IMR-90 (cell line): Measurements from ENCODE around the gene CDC42BPG. TPM values are rescaled to one million over a fixed set of nuclear protein-coding genes. Genes with fewer than 3 reads are reported as not detected.

Source experiments
- ATAC-seq: fragments of 200-7000 bp; cut with Tn5 transposase; 2 replicates; pipeline ENCODE4 v1.9.1; 2020; ENCODE audit warnings: low read depth, mild to moderate bottlenecking, moderate library complexity
- BruUV-seq: library from RNA; stranded (reverse); fragments of 400-500 nt; replicated peaks from 2 replicates; lab custom pipeline; 2021; lab: Mats Ljungman, UMichigan
- CTCF ChIA-PET: fragments of 300-600 bp; formaldehyde crosslinking; extraction: SDS; loops from one replicate; lab custom pipeline; 2021; ENCODE audit warnings: antibody characterized with exemption; lab: Yijun Ruan, JAX
- POLR2A ChIA-PET: fragments of 300-600 bp; sonication (Branson Sonifier 250); formaldehyde crosslinking; loops from one replicate; lab custom pipeline; 2022; ENCODE audit warnings: antibody characterized with exemption; ENCODE audit not compliant: unreplicated experiment; lab: Charles Lee
- DNase-seq: peaks from one replicate; pipeline ENCODE4 v3.0.0; 2013
- H2AFZ ChIP-seq: replicated peaks from 2 replicates; pipeline ENCODE3; 2013; ENCODE audit warnings: low read length, mild to moderate bottlenecking; ENCODE audit not compliant: poor library complexity
- H2AK5ac ChIP-seq: 2 replicates; pipeline ENCODE4 v1.6.1; 2013; ENCODE audit warnings: low read depth, low read length, inconsistent platforms
- H2AK9ac ChIP-seq: replicated peaks from 2 replicates; pipeline ENCODE3; 2013; ENCODE audit warnings: mild to moderate bottlenecking, low read depth, low read length, moderate library complexity; ENCODE audit not compliant: poor library complexity
- H2BK120ac ChIP-seq: 2 replicates; pipeline ENCODE4 v1.6.1; 2013; ENCODE audit warnings: low read depth, low read length, inconsistent platforms
- H2BK15ac ChIP-seq: 3 replicates; pipeline ENCODE4 v1.6.1; 2013; ENCODE audit warnings: low read depth, low read length, inconsistent platforms
- H2BK20ac ChIP-seq: 2 replicates; pipeline ENCODE4 v1.6.1; 2013; ENCODE audit warnings: low read depth, mild to moderate bottlenecking, inconsistent platforms, low read length, moderate library complexity
- H2BK5ac ChIP-seq: 2 replicates; pipeline ENCODE4 v1.6.1; 2013; ENCODE audit warnings: mild to moderate bottlenecking, low read depth, low read length, inconsistent platforms; ENCODE audit not compliant: poor library complexity, severe bottlenecking
- H3K14ac ChIP-seq: replicated peaks from 2 replicates; pipeline ENCODE4 v1.6.1; 2013; ENCODE audit warnings: low read depth, low read length, inconsistent platforms
- H3K18ac ChIP-seq: 2 replicates; pipeline ENCODE4 v1.6.1; 2013; ENCODE audit warnings: low read depth, low read length, control low read depth
- H3K23ac ChIP-seq: 2 replicates; pipeline ENCODE4 v1.6.1; 2013; ENCODE audit warnings: low read depth, low read length, inconsistent platforms
- H3K27ac ChIP-seq: 2 replicates; pipeline ENCODE4 v1.5.1; 2013; ENCODE audit warnings: mild to moderate bottlenecking, control low read depth, low read length; ENCODE audit not compliant: insufficient read depth
- H3K27me3 ChIP-seq: 2 replicates; pipeline ENCODE4 v1.6.1; 2013; ENCODE audit warnings: low read length; ENCODE audit not compliant: control insufficient read depth, insufficient read depth
- H3K36me3 ChIP-seq: 2 replicates; pipeline ENCODE4 v1.6.1; 2013; ENCODE audit warnings: low read length, mixed read lengths; ENCODE audit not compliant: control insufficient read depth, insufficient read depth
- H3K4ac ChIP-seq: 2 replicates; pipeline ENCODE4 v1.6.1; 2013; ENCODE audit warnings: low read depth, low read length, inconsistent platforms
- H3K4me1 ChIP-seq: 2 replicates; pipeline ENCODE4 v1.6.1; 2013; ENCODE audit warnings: low read length, mixed read lengths; ENCODE audit not compliant: control insufficient read depth, insufficient read depth
- H3K4me2 ChIP-seq: 2 replicates; pipeline ENCODE4 v1.6.1; 2013; ENCODE audit warnings: low read depth, mild to moderate bottlenecking, control low read depth, low read length, moderate library complexity
- H3K4me3 ChIP-seq: 2 replicates; pipeline ENCODE4 v1.5.1; 2013; ENCODE audit warnings: low read depth, mild to moderate bottlenecking, control low read depth, low read length, moderate library complexity; ENCODE audit not compliant: insufficient read depth
- H3K56ac ChIP-seq: 2 replicates; pipeline ENCODE4 v1.6.1; 2013; ENCODE audit warnings: low read length, inconsistent platforms; ENCODE audit not compliant: insufficient read depth; ENCODE audit errors: extremely low read depth
- H3K79me1 ChIP-seq, 2 experiments: 2 replicates each; pipeline ENCODE4 v1.6.1; 2013; ENCODE audit warnings: low read length in 2 of 2, inconsistent platforms in 1 of 2, low read depth in 1 of 2
- H3K9ac ChIP-seq: 2 replicates; pipeline ENCODE4 v1.6.1; 2013; ENCODE audit warnings: low read depth, low read length, control low read depth
- H3K9me1 ChIP-seq: 2 replicates; pipeline ENCODE4 v1.6.1; 2013; ENCODE audit warnings: low read length, inconsistent platforms; ENCODE audit not compliant: insufficient read depth
- H3K9me3 ChIP-seq: 2 replicates; pipeline ENCODE4 v1.6.1; 2013; ENCODE audit warnings: low read length; ENCODE audit not compliant: control insufficient read depth, insufficient read depth
- H4K20me1 ChIP-seq: 2 replicates; pipeline ENCODE4 v1.6.1; 2013; ENCODE audit warnings: low read length, inconsistent platforms; ENCODE audit not compliant: insufficient read depth
- H4K5ac ChIP-seq: 2 replicates; pipeline ENCODE4 v1.6.1; 2013; ENCODE audit warnings: mild to moderate bottlenecking, low read depth, low read length, control low read depth
- H4K8ac ChIP-seq, 2 experiments: 2 replicates each; pipeline ENCODE4 v1.6.1; 2013; ENCODE audit warnings: low read depth in 2 of 2, low read length in 2 of 2, control low read depth in 1 of 2, inconsistent platforms in 1 of 2
- H4K91ac ChIP-seq: 2 replicates; pipeline ENCODE4 v1.6.1; 2013; ENCODE audit warnings: low read depth, low read length, inconsistent platforms; ENCODE audit not compliant: insufficient read depth
- BHLHE40 ChIP-seq: fragments of 150-350 bp; IDR thresholded peaks from 2 replicates; pipeline ENCODE4 v1.6.1; 2016; ENCODE audit warnings: mild to moderate bottlenecking, low read depth, low read length
- CHD1 ChIP-seq: IDR thresholded peaks from 2 replicates; pipeline ENCODE4 v1.6.1; 2012; ENCODE audit warnings: low read depth, low read length, improper control_type of control experiment
- CTCF ChIP-seq: conservative IDR thresholded peaks from 2 replicates; pipeline ENCODE4 v1.5.1; 2012; ENCODE audit warnings: mild to moderate bottlenecking, low read depth, low read length, improper control_type of control experiment
- ELK1 ChIP-seq: fragments of 150-350 bp; IDR thresholded peaks from 2 replicates; pipeline ENCODE4 v1.6.1; 2016; ENCODE audit warnings: low read depth, mild to moderate bottlenecking, low read length, moderate library complexity, borderline replicate concordance
- FOS ChIP-seq: fragments of 150-350 bp; IDR thresholded peaks from 2 replicates; pipeline ENCODE4 v1.6.1; 2016; ENCODE audit warnings: low read depth, low read length
- MAFK ChIP-seq: IDR thresholded peaks from 2 replicates; pipeline ENCODE4 v1.6.1; 2012; ENCODE audit warnings: low read depth, low read length, improper control_type of control experiment
- MAZ ChIP-seq: IDR thresholded peaks from 2 replicates; pipeline ENCODE4 v1.6.1; 2012; ENCODE audit warnings: low read depth, mild to moderate bottlenecking, low read length, improper control_type of control experiment, moderate library complexity, borderline replicate concordance
- MXI1 ChIP-seq: IDR thresholded peaks from 2 replicates; pipeline ENCODE4 v1.6.1; 2012; ENCODE audit warnings: low read depth, mild to moderate bottlenecking, low read length, moderate library complexity, borderline replicate concordance
- NFE2L2 ChIP-seq: fragments of 150-350 bp; IDR thresholded peaks from 2 replicates; pipeline ENCODE4 v1.6.1; 2016; ENCODE audit warnings: low read depth, mild to moderate bottlenecking, low read length
- POLR2A ChIP-seq: IDR thresholded peaks from 2 replicates; pipeline ENCODE4 v1.6.1; 2012; ENCODE audit warnings: mild to moderate bottlenecking, low read depth, low read length
- RAD21 ChIP-seq: IDR thresholded peaks from 2 replicates; pipeline ENCODE4 v1.6.1; 2012; ENCODE audit warnings: low read length, improper control_type of control experiment
- RCOR1 ChIP-seq: IDR thresholded peaks from 2 replicates; pipeline ENCODE4 v1.6.1; 2012; ENCODE audit warnings: mild to moderate bottlenecking, low read length, improper control_type of control experiment; ENCODE audit not compliant: insufficient replicate concordance
- RFX5 ChIP-seq: IDR thresholded peaks from 2 replicates; pipeline ENCODE4 v1.8.0; 2012; ENCODE audit warnings: low read depth, mild to moderate bottlenecking, low read length, moderate library complexity
- SMC3 ChIP-seq: fragments of 150-350 bp; IDR thresholded peaks from 2 replicates; pipeline ENCODE4 v1.6.1; 2016; ENCODE audit warnings: low read depth, mild to moderate bottlenecking, antibody characterized with exemption, low read length, moderate library complexity
- USF2 ChIP-seq: fragments of 150-350 bp; IDR thresholded peaks from 2 replicates; pipeline ENCODE4 v1.6.1; 2017; ENCODE audit warnings: mild to moderate bottlenecking, antibody characterized with exemption, low read length, low read depth
- WGBS, 2 experiments: methylation state at CpG; one replicate each; pipeline versions ENCODE4 v1.1.5 to v1.1.7; 2013; ENCODE audit warnings: missing lambda C conversion rate in 2 of 2; ENCODE audit not compliant: insufficient read length in 1 of 2; ENCODE audit errors: extremely low coverage in 2 of 2; 5-methylcytosine and 5-hydroxymethylcytosine counted together
- dilution Hi-C: fragments of 300-500 bp; cut with HindIII; formaldehyde crosslinking; loops from one replicate; pipeline ENCODE4 v1.14.3; 2018; ENCODE audit warnings: low sequenced_read_pairs; ENCODE audit not compliant: unreplicated experiment
- in situ Hi-C: fragments of 300-500 bp; cut with MboI; formaldehyde crosslinking; loops from 3 replicates; pipeline ENCODE4 v1.14.3; 2019; ENCODE audit warnings: low sequenced_read_pairs, inconsistent platforms, mixed read lengths
- intact Hi-C: fragments of 100-400 bp; cut with micrococcal nuclease; formaldehyde crosslinking; loops from 2 replicates; pipeline ENCODE4 v1.10.0; 2022
- polyA plus RNA-seq, 3 experiments: library from polyadenylated mRNA; depleted of rRNA; stranded (reverse); fragments of >200 nt; gene quantifications; 2 replicates each; pipeline ENCODE4 v1.2.3, GENCODE V29; 2012; ENCODE audit warnings: low replicate concordance in 1 of 3
- total RNA-seq: library from RNA; depleted of rRNA; stranded (reverse); fragments of >200 nt; gene quantifications from 2 replicates; pipeline ENCODE4 v1.2.3, GENCODE V29; 2012

The CDC42BPG gene
- total and polyA plus RNA-seq, 2 of the 4 experiments (the other 2 are of a cell fraction): under 0.01 to 0.12 TPM

- no peak overlapping the region for H3K18ac ChIP-seq
- H2BK20ac ChIP-seq: no peak overlapping the region
- no peak overlapping the region for H2BK15ac ChIP-seq
- no peak overlapping the region for H3K4me2 ChIP-seq
- no peak overlapping the region; the same call in 1 of the 2 replicates for H2AK5ac ChIP-seq
- H2BK5ac ChIP-seq: no peak overlapping the region
- H3K27ac ChIP-seq: no peak overlapping the region
- no peak overlapping the region for H3K9ac ChIP-seq
- peak overlapping the region; percentile 35 for H2AFZ ChIP-seq
- no peaks in the 10 kb centered on the region for H3K27me3 ChIP-seq
- no peaks in the 10 kb centered on the region for H3K9me3 ChIP-seq
- ChIA-PET CTCF (no interaction called here), POLR2A (no interaction called here)
- H4K91ac ChIP-seq: no peak overlapping the region
- no peak overlapping the region for H3K56ac ChIP-seq
- H4K8ac ChIP-seq: no peak overlapping the region
- H3K9me1 ChIP-seq: peaks cover 8% of the 10 kb centered on the region
- no peak overlapping the region for H3K4ac ChIP-seq
- dilution Hi-C loops: no loop called here
- H3K4me3 ChIP-seq: no peak overlapping the region
- peaks cover 6 to 19% of the 10 kb centered on the region in 2 experiments; a peak in 3 of 4 replicates for H3K79me1 ChIP-seq
- no peak for DNase-seq
- intact Hi-C loops: no loop called here
- H2AK9ac ChIP-seq: no peak overlapping the region
- no peak overlapping the region for H3K23ac ChIP-seq
- ATAC-seq: no peak
- no peak overlapping the region for H3K14ac ChIP-seq
- no TSS peak for BruUV-seq
- TF ChIP-seq MXI1 (no peak), POLR2A (no peak), USF2 (no peak), SMC3 (no peak), ELK1 (no peak), FOS (no peak), MAFK (no peak), CTCF (no peak), MAZ (no peak), CHD1 (no peak), NFE2L2 (no peak), RCOR1 (no peak), BHLHE40 (no peak), RFX5 (no peak), RAD21 (no peak)
- no peak overlapping the region for H2BK120ac ChIP-seq
- H3K36me3 ChIP-seq: no peaks in the 10 kb centered on the region
- in situ Hi-C loops: no loop called here
- peaks cover 7% of the 10 kb centered on the region for H3K4me1 ChIP-seq
- H4K5ac ChIP-seq: no peak overlapping the region
- 100% methylated on average over 1 of the region's 5 CpGs; no CpG with 5 or more reads in 1 of the 2 experiments for WGBS, 2 experiments
- H4K20me1 ChIP-seq: peaks cover 8% of the 10 kb centered on the region
Observed at GRCh38 chr11:64882243-64882642, 37.8 kb upstream of the CDC42BPG start.
